ENCODE results near the gene WASHC4.

WASHC4 gene, protein sequence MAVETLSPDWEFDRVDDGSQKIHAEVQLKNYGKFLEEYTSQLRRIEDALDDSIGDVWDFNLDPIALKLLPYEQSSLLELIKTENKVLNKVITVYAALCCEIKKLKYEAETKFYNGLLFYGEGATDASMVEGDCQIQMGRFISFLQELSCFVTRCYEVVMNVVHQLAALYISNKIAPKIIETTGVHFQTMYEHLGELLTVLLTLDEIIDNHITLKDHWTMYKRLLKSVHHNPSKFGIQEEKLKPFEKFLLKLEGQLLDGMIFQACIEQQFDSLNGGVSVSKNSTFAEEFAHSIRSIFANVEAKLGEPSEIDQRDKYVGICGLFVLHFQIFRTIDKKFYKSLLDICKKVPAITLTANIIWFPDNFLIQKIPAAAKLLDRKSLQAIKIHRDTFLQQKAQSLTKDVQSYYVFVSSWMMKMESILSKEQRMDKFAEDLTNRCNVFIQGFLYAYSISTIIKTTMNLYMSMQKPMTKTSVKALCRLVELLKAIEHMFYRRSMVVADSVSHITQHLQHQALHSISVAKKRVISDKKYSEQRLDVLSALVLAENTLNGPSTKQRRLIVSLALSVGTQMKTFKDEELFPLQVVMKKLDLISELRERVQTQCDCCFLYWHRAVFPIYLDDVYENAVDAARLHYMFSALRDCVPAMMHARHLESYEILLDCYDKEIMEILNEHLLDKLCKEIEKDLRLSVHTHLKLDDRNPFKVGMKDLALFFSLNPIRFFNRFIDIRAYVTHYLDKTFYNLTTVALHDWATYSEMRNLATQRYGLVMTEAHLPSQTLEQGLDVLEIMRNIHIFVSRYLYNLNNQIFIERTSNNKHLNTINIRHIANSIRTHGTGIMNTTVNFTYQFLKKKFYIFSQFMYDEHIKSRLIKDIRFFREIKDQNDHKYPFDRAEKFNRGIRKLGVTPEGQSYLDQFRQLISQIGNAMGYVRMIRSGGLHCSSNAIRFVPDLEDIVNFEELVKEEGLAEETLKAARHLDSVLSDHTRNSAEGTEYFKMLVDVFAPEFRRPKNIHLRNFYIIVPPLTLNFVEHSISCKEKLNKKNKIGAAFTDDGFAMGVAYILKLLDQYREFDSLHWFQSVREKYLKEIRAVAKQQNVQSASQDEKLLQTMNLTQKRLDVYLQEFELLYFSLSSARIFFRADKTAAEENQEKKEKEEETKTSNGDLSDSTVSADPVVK

GRCh38 chr12:105107494-105108371 lies at the start of gene WASHC4:
WASHC4 (plus strand) TSS chr12:105107731; CDS start chr12:105107801, 70 bp downstream.
- DNase-seq (ENCODE audit: low read depth): peak; percentile 61

DNA sequence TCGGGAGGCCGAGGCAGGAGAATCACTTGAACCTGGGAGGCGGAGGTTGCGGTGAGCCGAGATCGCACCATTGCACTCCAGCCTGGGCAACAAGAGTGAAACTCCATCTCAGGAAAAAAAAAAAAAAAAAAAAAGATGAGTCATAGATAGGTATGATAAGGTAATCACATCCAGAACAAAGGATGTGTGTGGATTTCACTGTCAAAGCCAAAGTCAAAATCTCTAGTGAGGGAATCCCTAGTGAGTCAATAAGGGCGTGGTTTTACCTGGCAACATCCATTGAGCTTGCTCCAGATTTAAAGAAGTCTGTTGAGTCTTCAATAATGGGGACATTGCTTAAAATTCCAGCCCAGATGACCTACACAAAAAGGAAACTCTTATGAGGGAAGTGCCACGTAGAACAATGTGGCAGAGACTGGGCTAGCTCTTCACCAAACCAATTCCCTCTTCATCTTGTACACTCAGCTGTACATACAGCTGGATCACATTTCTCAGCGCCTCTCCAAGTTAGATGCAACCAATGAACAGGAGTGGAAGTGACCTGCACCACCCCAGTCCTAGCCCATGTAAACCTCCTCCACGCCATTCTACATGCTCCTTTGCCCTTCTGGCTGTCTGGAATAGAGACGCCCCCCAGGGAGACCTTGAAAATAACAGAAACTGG lies 46.7 kb upstream of the WASHC4 start:
- no peak for DNase-seq (ENCODE audit: low read depth)

GRCh38 chr12:105064564-105065178 lies 42.9 kb upstream of the WASHC4 start:
- DNase-seq (ENCODE audit: low read depth): no peak

DNA sequence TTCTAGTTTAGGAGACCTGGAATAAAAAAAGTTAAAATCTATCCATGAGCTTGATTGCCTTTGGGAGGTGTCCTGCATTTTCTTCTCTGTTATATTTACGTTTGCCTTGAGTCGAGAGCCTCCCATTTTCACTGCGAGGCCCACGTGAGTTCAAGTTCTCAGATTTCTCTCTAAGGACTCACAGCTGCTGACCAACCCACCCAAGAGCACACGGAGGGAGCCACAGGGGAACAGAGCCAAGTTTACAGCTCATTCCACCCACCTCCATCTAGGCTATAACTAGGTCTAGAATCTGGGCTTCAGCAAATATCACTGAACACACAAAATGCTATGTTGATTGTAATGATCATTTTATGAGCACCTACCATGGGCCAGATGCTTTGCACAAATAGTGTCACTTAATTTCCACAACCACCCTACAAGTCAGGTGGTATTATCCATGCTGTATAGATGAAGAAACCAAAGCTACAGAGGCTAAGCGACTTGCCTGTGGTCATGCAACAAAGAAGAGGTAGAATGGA lies 40.0 kb upstream of the WASHC4 start:
- DNase-seq (ENCODE audit: low read depth): no peak

DNA sequence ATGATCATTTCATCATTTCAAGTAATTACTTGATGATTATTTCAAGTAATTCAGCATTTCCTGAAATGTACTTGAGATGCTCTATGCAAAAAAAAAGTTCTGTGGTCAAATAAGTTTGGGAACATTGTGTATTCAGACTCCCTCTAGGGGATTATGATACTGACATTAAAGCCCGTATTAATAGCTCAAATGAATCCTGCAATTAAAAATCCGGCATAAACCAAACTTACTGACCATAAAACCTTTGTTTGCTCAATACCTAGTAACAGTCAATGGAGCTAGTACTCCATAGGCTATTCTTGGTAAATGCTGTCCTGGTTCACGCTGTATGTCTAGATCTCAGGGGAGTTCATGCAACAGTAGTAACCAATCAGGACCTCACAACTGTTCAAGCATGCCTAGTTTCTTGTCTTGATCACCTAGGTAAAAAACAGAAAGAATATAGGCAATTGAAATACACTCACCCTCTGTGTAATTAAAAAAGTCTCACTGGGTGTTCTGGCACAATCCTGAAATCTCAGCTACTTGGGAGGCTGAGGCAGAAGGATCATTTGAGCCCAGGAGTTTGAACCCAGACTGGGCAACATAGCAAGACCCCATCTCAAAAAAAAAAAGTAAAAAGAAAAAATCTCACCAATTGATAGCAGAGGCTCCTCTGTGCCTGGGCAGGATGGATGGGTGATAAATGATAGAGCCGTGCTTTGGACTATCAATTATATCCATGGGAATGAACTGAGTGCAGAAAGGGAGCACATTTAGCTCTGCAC lies 37.4 kb upstream of the WASHC4 start:
- no peak for DNase-seq (ENCODE audit: low read depth)

GRCh38 chr12:105071981-105072380 lies 35.5 kb upstream of the WASHC4 start:
- DNase-seq (ENCODE audit: low read depth): no peak

- no peak for DNase-seq (ENCODE audit: low read depth)
Observed at GRCh38 chr12:105072888-105073488, 34.5 kb upstream of the WASHC4 start.

DNA sequence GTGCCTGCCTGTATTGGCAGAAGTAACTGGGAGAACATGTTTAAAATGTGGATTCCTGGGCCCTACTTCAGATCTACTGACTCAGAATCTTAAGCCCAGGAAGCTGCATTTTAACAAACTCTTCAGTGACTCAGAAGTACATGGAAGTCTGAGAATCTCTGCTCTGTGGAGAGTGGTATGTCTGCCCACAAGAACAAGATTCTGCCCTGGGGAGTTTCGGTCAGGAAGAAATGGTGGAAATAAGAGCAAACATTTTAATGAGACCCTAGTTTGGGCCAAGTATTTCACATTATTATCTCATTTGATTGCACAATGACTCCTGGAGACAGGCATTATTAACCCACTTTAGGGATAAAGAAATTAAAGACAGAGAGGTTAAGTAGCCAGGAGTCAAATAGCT lies 31.4 kb upstream of the WASHC4 start:
- DNase-seq (ENCODE audit: low read depth): no peak

GRCh38 chr12:105076913-105077312 lies 30.6 kb upstream of the WASHC4 start:
- no peak for DNase-seq (ENCODE audit: low read depth)

DNA sequence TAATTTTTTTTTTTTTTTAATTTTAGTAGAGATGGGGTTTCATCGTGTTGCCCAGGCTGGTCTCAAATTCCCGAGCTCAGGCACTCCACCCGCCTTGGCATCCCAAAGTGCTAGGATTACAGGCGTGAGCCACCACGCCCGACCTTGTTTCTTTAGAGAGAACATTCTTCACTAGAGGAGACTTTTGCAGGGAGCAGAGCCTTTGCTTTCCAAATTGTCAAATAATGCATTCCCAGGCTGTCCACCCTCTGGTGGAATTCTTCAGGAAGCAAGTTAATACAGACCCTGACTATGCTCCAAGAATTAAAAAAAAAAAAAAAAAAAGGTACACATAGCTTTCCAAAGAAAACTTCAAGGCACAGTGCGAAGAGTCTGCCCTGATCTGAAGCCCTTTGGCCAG lies 30.1 kb upstream of the WASHC4 start:
- DNase-seq (ENCODE audit: low read depth): no peak

DNA sequence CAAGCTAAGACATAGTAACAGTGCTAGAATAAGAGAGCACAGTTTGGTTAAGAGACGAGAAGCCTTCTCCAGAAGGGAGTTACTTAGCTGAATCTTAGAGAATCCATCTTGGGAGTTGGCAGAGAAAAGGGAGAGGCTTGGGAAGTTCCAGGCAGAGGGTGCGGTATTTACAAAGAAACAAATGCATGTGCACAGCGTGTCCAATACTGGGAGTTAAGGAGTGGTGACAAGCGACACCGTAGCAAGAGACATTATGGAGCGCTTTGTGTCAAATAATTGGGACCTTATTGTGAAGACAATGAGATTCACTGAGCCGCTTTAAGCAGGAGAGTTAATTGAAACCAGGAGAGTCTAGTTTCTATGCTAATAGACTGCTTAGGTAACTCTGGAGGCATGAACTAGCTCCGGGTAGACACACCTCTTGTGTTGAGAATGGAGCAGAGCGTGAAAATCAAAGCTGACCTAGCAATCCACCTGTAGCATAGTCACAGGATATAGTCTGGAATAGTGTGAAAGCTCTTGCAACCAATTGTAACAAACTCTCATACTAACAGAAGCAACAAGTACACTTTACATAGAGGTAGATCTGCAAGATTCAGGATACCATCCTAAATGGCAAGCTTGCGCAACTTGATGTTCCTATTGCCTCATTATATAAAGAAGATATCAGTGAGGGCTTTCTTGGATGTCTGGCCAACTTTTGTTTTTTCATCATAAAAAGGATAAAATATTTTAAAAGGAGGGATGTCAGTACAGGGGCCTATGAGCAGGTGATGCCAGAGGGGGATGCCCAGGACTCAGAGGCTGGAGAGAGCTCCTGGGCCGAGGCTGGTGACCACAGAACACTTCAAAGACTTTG lies 28.6 kb upstream of the WASHC4 start:
- DNase-seq (ENCODE audit: low read depth): no peak

DNA sequence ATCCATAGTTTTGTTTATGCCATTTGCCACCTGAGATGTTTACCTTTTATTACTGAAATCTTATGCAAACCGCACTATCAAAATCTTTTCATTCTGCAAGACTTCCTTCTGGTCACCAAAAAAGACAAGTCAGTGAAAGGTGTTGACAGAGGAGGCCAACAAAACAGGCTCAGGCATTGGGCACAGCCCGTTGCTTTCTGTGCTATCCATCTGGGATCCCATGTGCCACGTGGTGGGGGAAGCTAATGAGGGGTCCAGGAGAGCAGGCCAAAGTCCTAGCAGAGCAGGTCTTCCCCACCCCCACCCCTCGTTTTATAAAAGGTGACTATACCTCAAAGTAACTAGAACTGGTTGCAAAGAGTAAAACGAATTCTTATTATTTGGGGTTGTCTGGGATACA lies 24.5 kb upstream of the WASHC4 start:
- DNase-seq (ENCODE audit: low read depth): no peak

GRCh38 chr12:105083551-105084105 lies 23.9 kb upstream of the WASHC4 start:
- DNase-seq (ENCODE audit: low read depth): peak; percentile 34

GRCh38 chr12:105084251-105085250 lies 23.0 kb upstream of the WASHC4 start, which contains the start of gene ALDH1L2:
ALDH1L2 (minus strand) TSS chr12:105084458; CDS start chr12:105084436, 22 bp downstream.
- DNase-seq (ENCODE audit: low read depth): no peak

DNA sequence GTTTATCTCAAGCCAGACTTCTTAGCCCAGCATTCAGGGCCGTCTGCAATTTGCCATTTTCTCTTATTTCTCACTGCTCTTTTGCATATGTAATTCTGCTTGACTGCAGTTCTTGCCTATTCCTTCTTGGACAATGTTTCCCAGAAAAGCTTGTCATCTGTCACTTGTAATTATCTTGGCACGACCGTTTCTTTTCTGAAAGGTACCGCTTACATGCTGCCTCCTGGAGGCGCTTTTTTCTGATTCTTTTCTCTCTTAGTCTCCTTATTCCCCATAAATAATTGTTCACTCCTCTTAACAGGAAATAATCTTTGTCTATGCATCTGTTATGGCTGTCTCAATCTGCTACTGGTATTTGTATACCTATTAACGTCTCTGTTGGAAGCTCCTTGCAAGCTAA lies 22.0 kb upstream of the WASHC4 start:
- DNase-seq (ENCODE audit: low read depth): no peak

DNA sequence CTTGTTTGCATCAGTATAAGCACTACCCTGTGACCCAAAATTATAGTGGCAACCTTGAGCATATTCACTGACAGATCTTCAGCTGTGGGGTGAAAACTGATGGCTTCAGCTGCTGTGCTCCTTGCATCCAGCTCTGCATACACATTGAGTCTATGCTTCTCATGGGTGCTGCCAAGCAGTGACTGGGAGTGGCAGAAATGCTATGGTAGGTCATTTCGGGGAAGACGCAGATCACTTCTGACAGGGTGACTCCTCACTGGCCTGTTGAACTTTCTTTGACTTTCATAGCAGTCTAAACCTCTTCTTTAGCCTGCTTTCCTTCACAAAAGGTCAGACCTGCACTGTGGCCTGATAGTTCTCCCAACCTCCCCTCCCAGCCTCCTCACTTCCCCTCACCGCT lies 17.7 kb upstream of the WASHC4 start:
- DNase-seq (ENCODE audit: low read depth): no peak

Measured in HS-5 (cell line).